Colonic mucosa (tissue), 4 donors: Measurements from ENCODE around the gene GPR42. TPM values are rescaled to one million over a fixed set of nuclear protein-coding genes. Genes with fewer than 3 reads are reported as not detected.

ENCODE experiments used
- DNase-seq: peaks from one replicate; pipeline ENCODE4 v3.0.0-alpha.2; 2020
- H3K27ac ChIP-seq: fragments of 200-600 bp; one replicate; pipeline ENCODE4 v1.8.0; 2021
- H3K27me3 ChIP-seq: fragments of 200-600 bp; one replicate; pipeline ENCODE4 v1.8.0; 2021
- H3K36me3 ChIP-seq: fragments of 200-600 bp; one replicate; pipeline ENCODE4 v1.8.0; 2021
- H3K4me1 ChIP-seq: fragments of 200-600 bp; one replicate; pipeline ENCODE4 v1.8.0; 2021; ENCODE audit warnings: mild to moderate bottlenecking
- H3K4me3 ChIP-seq: fragments of 200-600 bp; one replicate; pipeline ENCODE4 v1.8.0; 2021
- H3K9ac ChIP-seq, 2 donors: one replicate each; pipeline ENCODE4 v1.7.0; 2013; ENCODE audit warnings: control low read depth in 2 of 2, low read depth in 2 of 2, low read length in 2 of 2
- H3K9me3 ChIP-seq: fragments of 200-600 bp; one replicate; pipeline ENCODE4 v1.8.0; 2021
- intact Hi-C: fragments of 100-400 bp; cut with DNase I; formaldehyde crosslinking; loops from one replicate; pipeline ENCODE4 v1.14.1; 2022
- total RNA-seq, 2 donors: library from RNA; stranded (reverse); fragmentation: NEBNext Ultra II Directional in 1 of 2; extraction: Animal tissue kit (Norgen Biotek cat#: 25700) in 1 of 2; gene quantifications; one replicate each; pipeline ENCODE4 v1.2.1, GENCODE V29; 2021
- TF ChIP-seq, protein P1 (sequence below): fragments of 200-600 bp; IDR thresholded peaks from one replicate; pipeline ENCODE4 v1.8.0; 2022; ENCODE audit warnings: antibody characterized with exemption, mild to moderate bottlenecking
- donor health status: healthy.
- donor health status: DM: no; HTN: no; CAD: no.
- donor health status: DM: no; HTN: no; CAD: no.

Gene GPR42
- total RNA-seq, 2 donors from 2014 or later = not detected

GRCh38 chr19:35341565-35342225, 29.2 kb upstream of the GPR42 start:
- H3K4me3 ChIP-seq = no peak overlapping the region
- H3K36me3 ChIP-seq = no peaks in the 10 kb centered on the region
- no peak overlapping the region for H3K9ac ChIP-seq
- H3K27ac ChIP-seq = no peak overlapping the region
- no peak for DNase-seq
- intact Hi-C loops = no loop called here
- TF ChIP-seq, protein P1, sequence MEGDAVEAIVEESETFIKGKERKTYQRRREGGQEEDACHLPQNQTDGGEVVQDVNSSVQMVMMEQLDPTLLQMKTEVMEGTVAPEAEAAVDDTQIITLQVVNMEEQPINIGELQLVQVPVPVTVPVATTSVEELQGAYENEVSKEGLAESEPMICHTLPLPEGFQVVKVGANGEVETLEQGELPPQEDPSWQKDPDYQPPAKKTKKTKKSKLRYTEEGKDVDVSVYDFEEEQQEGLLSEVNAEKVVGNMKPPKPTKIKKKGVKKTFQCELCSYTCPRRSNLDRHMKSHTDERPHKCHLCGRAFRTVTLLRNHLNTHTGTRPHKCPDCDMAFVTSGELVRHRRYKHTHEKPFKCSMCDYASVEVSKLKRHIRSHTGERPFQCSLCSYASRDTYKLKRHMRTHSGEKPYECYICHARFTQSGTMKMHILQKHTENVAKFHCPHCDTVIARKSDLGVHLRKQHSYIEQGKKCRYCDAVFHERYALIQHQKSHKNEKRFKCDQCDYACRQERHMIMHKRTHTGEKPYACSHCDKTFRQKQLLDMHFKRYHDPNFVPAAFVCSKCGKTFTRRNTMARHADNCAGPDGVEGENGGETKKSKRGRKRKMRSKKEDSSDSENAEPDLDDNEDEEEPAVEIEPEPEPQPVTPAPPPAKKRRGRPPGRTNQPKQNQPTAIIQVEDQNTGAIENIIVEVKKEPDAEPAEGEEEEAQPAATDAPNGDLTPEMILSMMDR = no peak
- H3K4me1 ChIP-seq = no peaks in the 10 kb centered on the region
- H3K9me3 ChIP-seq = no peaks in the 10 kb centered on the region
- H3K27me3 ChIP-seq = no peaks in the 10 kb centered on the region

GRCh38 chr19:35342430-35342829, 28.4 kb upstream of the GPR42 start:
- TF ChIP-seq, protein P1 = no peak
- DNase-seq = no peak
- no peak overlapping the region for H3K27ac ChIP-seq
- no peak overlapping the region for H3K9ac ChIP-seq
- H3K27me3 ChIP-seq = no peaks in the 10 kb centered on the region
- intact Hi-C loops = no loop called here
- no peaks in the 10 kb centered on the region for H3K9me3 ChIP-seq
- no peaks in the 10 kb centered on the region for H3K36me3 ChIP-seq
- no peak overlapping the region for H3K4me3 ChIP-seq
- H3K4me1 ChIP-seq = no peaks in the 10 kb centered on the region

DNA sequence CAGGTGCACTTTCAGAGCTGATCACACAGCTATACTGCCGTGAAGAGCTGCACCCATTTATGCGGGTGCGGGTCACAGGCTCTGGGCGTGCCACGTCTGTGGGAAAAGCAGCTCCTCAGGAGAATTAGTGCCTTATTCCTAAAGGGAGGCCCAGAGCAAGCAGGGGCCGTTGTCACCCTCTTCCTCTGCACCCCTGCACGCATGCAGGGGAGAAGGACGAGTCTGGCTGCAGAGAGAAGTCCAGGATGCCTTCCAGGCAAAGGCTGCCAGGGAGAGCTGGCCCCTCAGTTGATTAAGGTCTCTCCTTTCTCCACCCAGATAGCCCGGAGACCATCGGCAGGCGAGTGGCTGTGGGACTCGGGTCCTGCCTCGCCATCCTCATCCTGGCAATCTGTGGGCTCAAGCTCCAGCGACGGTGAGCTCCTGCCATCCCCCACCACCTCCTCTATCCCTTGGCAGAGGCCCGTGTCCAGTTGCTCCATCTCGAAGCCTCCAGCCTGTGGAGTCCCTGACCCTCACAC, 26.3 kb upstream of the GPR42 start:
- intact Hi-C loops = no loop called here
- TF ChIP-seq, protein P1 = no peak
- Histone ChIP-seq H3K9me3 (no peaks in the 10 kb centered on the region), H3K4me1 (no peaks in the 10 kb centered on the region), H3K27me3 (no peaks in the 10 kb centered on the region), H3K4me3 (no peak overlapping the region), H3K9ac (no peak overlapping the region), H3K27ac (no peak overlapping the region), H3K36me3 (no peaks in the 10 kb centered on the region)
- DNase-seq = no peak

GRCh38 chr19:35345671-35346111, 25.2 kb upstream of the GPR42 start:
- no peaks in the 10 kb centered on the region for H3K36me3 ChIP-seq
- no peak for DNase-seq
- no peak overlapping the region for H3K9ac ChIP-seq
- H3K27ac ChIP-seq = no peak overlapping the region
- no peaks in the 10 kb centered on the region for H3K4me1 ChIP-seq
- H3K9me3 ChIP-seq = no peaks in the 10 kb centered on the region
- no peak overlapping the region for H3K4me3 ChIP-seq
- intact Hi-C loops = no loop called here
- TF ChIP-seq, protein P1 = no peak
- H3K27me3 ChIP-seq = no peaks in the 10 kb centered on the region

DNA sequence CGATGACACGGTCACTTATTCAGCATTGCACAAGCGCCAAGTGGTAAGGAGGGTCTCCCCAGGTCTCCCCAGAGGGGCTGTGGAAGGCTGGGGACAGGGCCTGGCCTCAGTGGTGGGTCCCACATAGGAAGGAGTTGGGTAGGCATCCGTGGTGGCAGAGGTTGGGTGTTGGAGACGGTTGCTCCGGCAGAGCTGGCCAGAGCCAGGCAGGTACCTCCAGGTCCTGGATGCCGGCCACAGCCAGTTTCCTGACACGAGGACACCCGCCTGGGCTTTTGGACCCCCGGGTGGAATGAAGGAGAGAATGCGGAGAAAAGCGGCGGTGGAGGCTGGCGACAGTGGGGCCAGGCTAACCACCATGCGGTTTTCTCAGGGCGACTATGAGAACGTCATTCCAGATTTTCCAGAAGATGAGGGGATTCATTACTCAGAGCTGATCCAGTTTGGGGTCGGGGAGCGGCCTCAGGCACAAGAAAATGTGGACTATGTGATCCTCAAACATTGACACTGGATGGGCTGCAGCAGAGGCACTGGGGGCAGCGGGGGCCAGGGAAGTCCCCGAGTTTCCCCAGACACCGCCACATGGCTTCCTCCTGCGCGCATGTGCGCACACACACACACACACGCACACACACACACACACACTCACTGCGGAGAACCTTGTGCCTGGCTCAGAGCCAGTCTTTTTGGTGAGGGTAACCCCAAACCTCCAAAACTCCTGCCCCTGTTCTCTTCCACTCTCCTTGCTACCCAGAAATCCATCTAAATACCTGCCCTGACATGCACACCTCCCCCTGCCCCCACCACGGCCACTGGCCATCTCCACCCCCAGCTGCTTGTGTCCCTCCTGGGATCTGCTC, 24.4 kb upstream of the GPR42 start:
- Histone ChIP-seq H3K4me3 (no peak overlapping the region), H3K27ac (no peak overlapping the region)
- peak; percentile 42 for DNase-seq

More for the DNA sequence above, 24.4 kb upstream of the GPR42 start:
- no peak overlapping the region for H3K9ac ChIP-seq
- intact Hi-C loops = no loop called here
- TF ChIP-seq, protein P1 = no peak
- no peaks in the 10 kb centered on the region for H3K4me1 ChIP-seq
- no peaks in the 10 kb centered on the region for H3K27me3 ChIP-seq
- no peaks in the 10 kb centered on the region for H3K36me3 ChIP-seq
- no peaks in the 10 kb centered on the region for H3K9me3 ChIP-seq
